Esophagus muscularis mucosa (tissue), 4 donors: Measurements from ENCODE around the gene XRN1. TPM values are rescaled to one million over a fixed set of nuclear protein-coding genes. Genes with fewer than 3 reads are reported as not detected.
"Not testable (repeated sequence)": the region's sequence is repeated elsewhere in the genome, so short reads cannot be mapped to it uniquely, and the experiment has no call there.

Experiments used
- DNase-seq: peaks from one replicate; pipeline ENCODE4 v3.0.0-alpha.2; 2017; ENCODE audit errors: extremely low spot score
- H3K27ac ChIP-seq, 4 donors: fragments of 200-600 bp; sonication (generic); replicated peaks in 1 of 4; 1 replicate in 3 of 4; 2 replicates in 1 of 4; pipeline ENCODE4 v1.5.1; 2016 to 2019; ENCODE audit warnings: mild to moderate bottlenecking in 1 of 4
- H3K27me3 ChIP-seq, 4 donors: fragments of 200-600 bp; sonication (generic); one replicate each; pipeline versions ENCODE4 v1.5.1 to v1.6.0; 2016 to 2019
- H3K36me3 ChIP-seq, 4 donors: fragments of 200-600 bp; sonication (generic); one replicate each; pipeline ENCODE4 v1.5.1; 2016 to 2019
- H3K4me1 ChIP-seq, 4 donors: fragments of 200-600 bp; sonication (generic); one replicate each; pipeline ENCODE4 v1.5.1; 2016 to 2019
- H3K4me3 ChIP-seq, 4 donors: fragments of 200-600 bp; sonication (generic); 1 replicate in 2 of 4; 2 replicates in 2 of 4; pipeline ENCODE4 v1.5.1; 2016 to 2019; ENCODE audit warnings: mild to moderate bottlenecking in 4 of 4, moderate library complexity in 1 of 4
- H3K9me3 ChIP-seq, 4 donors: fragments of 200-600 bp; sonication (generic); 1 replicate in 3 of 4; 2 replicates in 1 of 4; pipeline ENCODE4 v1.5.1; 2016 to 2019
- CTCF ChIP-seq, 3 experiments: fragments of 200-600 bp in 2 of 3; fragments of 450-650 bp in 1 of 3; sonication (generic) in 2 of 3; IDR thresholded peaks; one replicate each; pipeline ENCODE4 v1.5.1; 2017 to 2019; ENCODE audit warnings: antibody characterized with exemption in 3 of 3, mild to moderate bottlenecking in 2 of 3, moderate library complexity in 1 of 3
- EP300 ChIP-seq: sonication (generic); formaldehyde crosslinking; IDR thresholded peaks from one replicate; pipeline ENCODE4 v1.6.1; 2017; ENCODE audit warnings: antibody characterized with exemption
- POLR2A ChIP-seq: fragments of 450-650 bp; IDR thresholded peaks from one replicate; pipeline ENCODE4 v1.6.1; 2017; ENCODE audit warnings: antibody characterized with exemption, moderate library complexity, mild to moderate bottlenecking, low read depth
- POLR2AphosphoS5 ChIP-seq, 2 donors: sonication (generic); formaldehyde crosslinking; IDR thresholded peaks; one replicate each; pipeline ENCODE4 v1.6.1; 2017; ENCODE audit warnings: antibody characterized with exemption in 2 of 2
- WGBS: methylation state at CpG from one replicate; pipeline ENCODE4 v1.1.5; 2018; 5-methylcytosine and 5-hydroxymethylcytosine counted together
- intact Hi-C: fragments of 100-400 bp; cut with DNase I; formaldehyde crosslinking; loops from one replicate; pipeline ENCODE4 v1.15.1; 2023
- total RNA-seq, 4 donors: library from RNA; depleted of rRNA; stranded (reverse); fragments of >200 nt; gene quantifications; one replicate each; pipeline versions ENCODE4 v1.1.0 to v1.2.1, GENCODE V29; 2016

Gene XRN1
- total RNA-seq, 4 donors from 2014 or later: 31.4 to 40.7 (median 34.9) TPM

- whole genome bisulfite sequencing: under 1% methylated on average over 30 of the region's 35 CpGs
- peak overlapping the region; percentile 93 to 98 (median 96) for H3K4me3 ChIP-seq
- peaks cover 0 to 17% (median 6%) of the 10 kb centered on the region in 4 donors for H3K36me3 ChIP-seq
- H3K27me3 ChIP-seq: no peaks in the 10 kb centered on the region
- DNase-seq: no peak
- TF ChIP-seq CTCF (IDR thresholded peaks at IDR 0.05) (no peak), POLR2AphosphoS5 (IDR thresholded peaks at IDR 0.05) (no peak), EP300 (no peak), POLR2A (no peak)
- no peaks in the 10 kb centered on the region for H3K9me3 ChIP-seq
- intact Hi-C loops: loop anchor here (10.0 kb wide), 1 partner anchor 557 kb away; the partner anchor contains the start of gene U2SURP
- H3K27ac ChIP-seq: peak overlapping the region; percentile 98 to 99 (median 98)
- H3K4me1 ChIP-seq: peaks cover 20 to 50% (median 44%) of the 10 kb centered on the region in 4 donors
Observed at GRCh38 chr3:142447301-142447851, 461 bp downstream of the XRN1 start.

GRCh38 chr3:142445816-142446254 lies 2.0 kb downstream of the XRN1 start:
- no peak for DNase-seq
- 82% methylated on average over 6 of the region's 6 CpGs for WGBS
- no peaks in the 10 kb centered on the region for H3K9me3 ChIP-seq
- H3K4me1 ChIP-seq: peaks cover 20 to 52% (median 46%) of the 10 kb centered on the region in 4 donors
- H3K27ac ChIP-seq: no peak overlapping the region
- peaks cover 0 to 5% (median 0%) of the 10 kb centered on the region in 4 donors for H3K36me3 ChIP-seq
- peak overlapping the region in 2 of 4 donors; percentile 93 to 98 for H3K4me3 ChIP-seq
- intact Hi-C loops: loop anchor here (10.0 kb wide), 1 partner anchor 559 kb away; the partner anchor contains the start of gene U2SURP
- H3K27me3 ChIP-seq: no peaks in the 10 kb centered on the region
- TF ChIP-seq EP300: no peak
- no peak for TF ChIP-seq POLR2AphosphoS5 (IDR thresholded peaks at IDR 0.05)
- TF ChIP-seq CTCF (IDR thresholded peaks at IDR 0.05): no peak
- TF ChIP-seq POLR2A: no peak

- TF ChIP-seq CTCF (IDR thresholded peaks at IDR 0.05) (no peak), EP300 (no peak), POLR2A (no peak), POLR2AphosphoS5 (IDR thresholded peaks at IDR 0.05) (no peak)
- no peaks in the 10 kb centered on the region for H3K36me3 ChIP-seq
- 91% methylated on average over 11 of the region's 11 CpGs for WGBS
- no peak overlapping the region for H3K4me3 ChIP-seq
- H3K4me1 ChIP-seq: peaks cover 20 to 58% (median 46%) of the 10 kb centered on the region in 4 donors
- intact Hi-C loops: loop anchor here (10.0 kb wide), 1 partner anchor 560 kb away; the partner anchor contains the start of gene U2SURP
- no peaks in the 10 kb centered on the region for H3K9me3 ChIP-seq
- no peak overlapping the region for H3K27ac ChIP-seq
- H3K27me3 ChIP-seq: no peaks in the 10 kb centered on the region
- DNase-seq: no peak
Observed at GRCh38 chr3:142444343-142444742, 3.5 kb downstream of the XRN1 start.

GRCh38 chr3:142443060-142443459 lies 4.8 kb downstream of the XRN1 start:
- not testable (repeated sequence) for H3K27me3 ChIP-seq, H3K27ac ChIP-seq, H3K9me3 ChIP-seq, H3K4me3 ChIP-seq, DNase-seq, H3K36me3 ChIP-seq
- peaks cover 16 to 52% (median 40%) of the 10 kb centered on the region in 4 donors for H3K4me1 ChIP-seq
- intact Hi-C loops: loop anchor here (10.0 kb wide), 1 partner anchor 562 kb away; the partner anchor contains the start of gene U2SURP
- 98% methylated on average over 12 of the region's 12 CpGs for WGBS

GRCh38 chr3:142439499-142440220 lies 8.2 kb downstream of the XRN1 start:
- H3K36me3 ChIP-seq, DNase-seq, H3K4me3 ChIP-seq, H3K27me3 ChIP-seq, H3K9me3 ChIP-seq, H3K27ac ChIP-seq: not testable (repeated sequence)
- intact Hi-C loops: loop anchor here (10.0 kb wide), 1 partner anchor 565 kb away; the partner anchor contains the start of gene U2SURP
- H3K4me1 ChIP-seq: peaks cover 4 to 32% (median 21%) of the 10 kb centered on the region in 4 donors
- WGBS: 98% methylated on average over 15 of the region's 15 CpGs

GRCh38 chr3:142438096-142438495 lies 9.7 kb downstream of the XRN1 start:
- intact Hi-C loops, H3K27ac ChIP-seq, H3K9me3 ChIP-seq, DNase-seq, H3K27me3 ChIP-seq, H3K4me3 ChIP-seq, H3K36me3 ChIP-seq: not testable (repeated sequence)
- H3K4me1 ChIP-seq: peaks cover 0 to 22% (median 8%) of the 10 kb centered on the region in 4 donors
- 98% methylated on average over 11 of the region's 11 CpGs for WGBS
